Loucy (cell line): ENCODE results near the gene AKAP13.

Source experiments
- H2AFZ ChIP-seq: fragments of 200-600 bp; sonication (generic); 2 replicates; pipeline ENCODE4 v1.6.0; 2016; ENCODE audit warnings: antibody characterized with exemption, mild to moderate bottlenecking, low read length, moderate library complexity
- H3F3A ChIP-seq: fragments of 200-600 bp; 2 replicates; pipeline ENCODE4 v1.6.0; 2016; ENCODE audit warnings: antibody characterized with exemption, low read depth, mild to moderate bottlenecking
- H3K27me3 ChIP-seq: fragments of 200-600 bp; sonication (generic); 2 replicates; pipeline ENCODE4 v1.6.1; 2014; ENCODE audit warnings: low read length, mild to moderate bottlenecking; ENCODE audit not compliant: insufficient read depth, poor library complexity, severe bottlenecking
- H3K36me3 ChIP-seq: fragments of 200-600 bp; sonication (generic); 2 replicates; pipeline ENCODE4 v1.6.1; 2016; ENCODE audit warnings: low read length; ENCODE audit not compliant: insufficient read depth
- H3K4me1 ChIP-seq: fragments of 200-600 bp; sonication (generic); 2 replicates; pipeline ENCODE4 v1.5.1; 2014; ENCODE audit warnings: low read length, mild to moderate bottlenecking; ENCODE audit not compliant: insufficient read depth, poor library complexity, severe bottlenecking
- H3K4me2 ChIP-seq: fragments of 200-600 bp; sonication (generic); 2 replicates; pipeline ENCODE4 v1.6.0; 2014; ENCODE audit warnings: antibody characterized with exemption, low read length, low read depth, mild to moderate bottlenecking; ENCODE audit not compliant: poor library complexity, severe bottlenecking
- H3K4me3 ChIP-seq: fragments of 200-600 bp; sonication (generic); 2 replicates; pipeline ENCODE4 v1.5.1; 2014; ENCODE audit warnings: low read length, mild to moderate bottlenecking, mixed read lengths; ENCODE audit not compliant: poor library complexity, severe bottlenecking
- H3K79me2 ChIP-seq: fragments of 200-600 bp; sonication (generic); 2 replicates; pipeline ENCODE4 v1.6.1; 2014; ENCODE audit warnings: low read length; ENCODE audit not compliant: insufficient read depth
- H3K9ac ChIP-seq: fragments of 200-600 bp; sonication (generic); 2 replicates; pipeline ENCODE4 v1.6.0; 2014; ENCODE audit warnings: mild to moderate bottlenecking, low read depth, low read length, moderate library complexity; ENCODE audit not compliant: poor library complexity, severe bottlenecking
- H3K9me2 ChIP-seq: fragments of 200-600 bp; sonication (generic); replicated peaks from 2 replicates; pipeline ENCODE4 v1.6.1; 2016; ENCODE audit warnings: low read depth, low read length, mixed read lengths
- H3K9me3 ChIP-seq: fragments of 200-600 bp; sonication (generic); 2 replicates; pipeline ENCODE4 v1.6.1; 2014; ENCODE audit warnings: mild to moderate bottlenecking, antibody characterized with exemption, low read length, low read depth; ENCODE audit not compliant: insufficient read depth
- H4K20me1 ChIP-seq: fragments of 200-600 bp; sonication (generic); 2 replicates; pipeline ENCODE4 v1.6.0; 2014; ENCODE audit warnings: antibody characterized with exemption, low read length, mild to moderate bottlenecking; ENCODE audit not compliant: insufficient read depth, poor library complexity, severe bottlenecking
- CTCF ChIP-seq: fragments of 200-600 bp; sonication (generic); conservative IDR thresholded peaks from 2 replicates; pipeline ENCODE4 v1.5.1; 2014; ENCODE audit warnings: mild to moderate bottlenecking, antibody characterized with exemption, low read length
- EZH2phosphoT487 ChIP-seq: fragments of 200-600 bp; IDR thresholded peaks from 2 replicates; pipeline ENCODE4 v1.6.1; 2018; ENCODE audit warnings: antibody characterized with exemption, mild to moderate bottlenecking, moderate library complexity, borderline replicate concordance

The AKAP13 gene

GRCh38 chr15:85709250-85709649, 328.8 kb downstream of the AKAP13 start:
- no peaks in the 10 kb centered on the region for H3K27me3 ChIP-seq
- no peaks in the 10 kb centered on the region for H4K20me1 ChIP-seq
- no peaks in the 10 kb centered on the region for H3K9me2 ChIP-seq
- peaks cover 60% of the 10 kb centered on the region; the same call in 1 of the 2 replicates for H3K36me3 ChIP-seq
- no peak overlapping the region for H2AFZ ChIP-seq
- H3K9me3 ChIP-seq, result no peaks in the 10 kb centered on the region
- H3K4me1 ChIP-seq, result peaks cover 31% of the 10 kb centered on the region
- no peak overlapping the region for H3K9ac ChIP-seq
- H3K4me2 ChIP-seq, result no peak overlapping the region
- H3K4me3 ChIP-seq, result no peak overlapping the region
- peaks cover 41% of the 10 kb centered on the region for H3K79me2 ChIP-seq
- no peak for TF ChIP-seq CTCF
- TF ChIP-seq EZH2phosphoT487, result no peak
- H3F3A ChIP-seq, result peaks cover 14% of the 10 kb centered on the region; the same call in 1 of the 2 replicates

GRCh38 chr15:85710340-85710842, 330.0 kb downstream of the AKAP13 start:
- no peak overlapping the region for H3K4me2 ChIP-seq
- H3K4me3 ChIP-seq, result no peak overlapping the region
- TF ChIP-seq CTCF, result no peak
- no peak for TF ChIP-seq EZH2phosphoT487
- H3F3A ChIP-seq, result peaks cover 14% of the 10 kb centered on the region; the same call in 1 of the 2 replicates
- H2AFZ ChIP-seq, result no peak overlapping the region
- H4K20me1 ChIP-seq, result no peaks in the 10 kb centered on the region
- H3K4me1 ChIP-seq, result peaks cover 24% of the 10 kb centered on the region
- H3K9ac ChIP-seq, result no peak overlapping the region
- H3K9me2 ChIP-seq, result no peaks in the 10 kb centered on the region
- H3K9me3 ChIP-seq, result no peaks in the 10 kb centered on the region
- peaks cover 64% of the 10 kb centered on the region; the same call in 1 of the 2 replicates for H3K36me3 ChIP-seq
- peaks cover 31% of the 10 kb centered on the region for H3K79me2 ChIP-seq
- H3K27me3 ChIP-seq, result no peaks in the 10 kb centered on the region

DNA sequence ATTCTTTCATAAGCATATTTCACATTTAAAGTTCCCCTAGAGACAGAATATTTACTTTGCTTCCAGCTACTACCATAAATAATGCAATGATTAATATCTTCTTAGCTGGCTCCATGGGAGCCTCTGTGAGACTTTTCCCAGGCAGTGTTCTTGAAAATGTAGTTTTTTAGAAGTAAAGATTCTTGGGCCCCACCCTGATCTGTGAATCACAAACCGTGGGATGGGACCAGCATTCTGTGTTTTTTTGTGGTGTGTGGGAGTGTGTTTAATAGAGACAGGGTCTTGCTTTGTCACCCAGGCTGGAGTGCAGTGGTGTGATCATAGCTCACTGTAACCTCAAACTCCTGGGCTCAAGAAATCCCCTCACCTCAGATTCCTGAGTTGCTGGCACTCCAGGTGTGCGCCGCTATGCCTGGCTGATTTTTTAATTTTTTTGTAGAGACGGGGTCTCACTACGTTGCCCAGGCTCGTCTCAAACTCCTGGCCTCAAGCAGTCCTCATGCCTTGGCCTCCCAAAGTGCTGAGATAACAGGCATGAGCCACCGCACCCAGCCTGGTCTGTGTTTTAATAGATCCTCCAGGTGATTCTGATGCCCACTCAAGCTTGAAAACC, 331.3 kb downstream of the AKAP13 start:
- H3K79me2 ChIP-seq, result peaks cover 19% of the 10 kb centered on the region
- H3F3A ChIP-seq, result peaks cover 7% of the 10 kb centered on the region; the same call in 1 of the 2 replicates
- no peak for TF ChIP-seq EZH2phosphoT487
- no peak for TF ChIP-seq CTCF
- peaks cover 77% of the 10 kb centered on the region for H3K36me3 ChIP-seq
- H3K4me3 ChIP-seq, result no peak overlapping the region
- H3K4me1 ChIP-seq, result peaks cover 13% of the 10 kb centered on the region
- H2AFZ ChIP-seq, result no peak overlapping the region
- no peaks in the 10 kb centered on the region for H3K9me2 ChIP-seq
- no peaks in the 10 kb centered on the region for H4K20me1 ChIP-seq
- no peaks in the 10 kb centered on the region for H3K9me3 ChIP-seq
- no peak overlapping the region for H3K4me2 ChIP-seq
- no peaks in the 10 kb centered on the region for H3K27me3 ChIP-seq
- H3K9ac ChIP-seq, result no peak overlapping the region
